Mesothelial cell of epicardium (in vitro differentiated cells): ENCODE results near the gene TMEM234. TPM values are rescaled to one million over a fixed set of nuclear protein-coding genes. Genes with fewer than 3 reads are reported as not detected.
A peak's percentile ranks its signal among the peaks of the same experiment; 100 is the strongest.

Experiments
- DNase-seq, 2 experiments: peaks; one replicate each; pipeline ENCODE4 v3.0.0; 2021; ENCODE audit warnings: low spot score in 2 of 2; ENCODE audit not compliant: unreplicated experiment in 2 of 2
- H3K27ac Mint-ChIP-seq: 2 replicates; pipeline ENCODE4 v1.8.0; 2021; ENCODE audit warnings: mixed read lengths
- H3K27me3 Mint-ChIP-seq: 2 replicates; pipeline ENCODE4 v1.8.0; 2021; ENCODE audit warnings: low read depth, mixed read lengths
- H3K36me3 Mint-ChIP-seq: 2 replicates; pipeline ENCODE4 v1.8.0; 2021; ENCODE audit warnings: mixed read lengths
- H3K4me1 Mint-ChIP-seq: 2 replicates; pipeline ENCODE4 v1.8.0; 2021; ENCODE audit warnings: mixed read lengths
- H3K4me3 Mint-ChIP-seq: 2 replicates; pipeline ENCODE4 v1.8.0; 2021; ENCODE audit warnings: mild to moderate bottlenecking, moderate library complexity, mixed read lengths
- H3K9me3 Mint-ChIP-seq: 2 replicates; pipeline ENCODE4 v1.8.0; 2021; ENCODE audit warnings: mixed read lengths
- CTCF ChIP-seq: fragments of 200-600 bp; sonication (generic); IDR thresholded peaks from one replicate; pipeline ENCODE4 v1.5.0; 2021; ENCODE audit warnings: antibody characterized with exemption; ENCODE audit not compliant: unreplicated experiment
- total RNA-seq: library from RNA; stranded (reverse); gene quantifications from 3 replicates; pipeline ENCODE4 v1.2.1, GENCODE V29; 2021

TMEM234 gene
- total RNA-seq, 1 donor from 2014 or later: 32.9 TPM

GRCh38 chr1:32240140-32240951, 18.2 kb upstream of the TMEM234 start:
- Mint-ChIP-seq H3K36me3 (peaks cover 2% of the 10 kb centered on the region), H3K4me1 (peaks cover 25% of the 10 kb centered on the region), H3K9me3 (no peaks in the 10 kb centered on the region), H3K27ac (peak overlapping the region; percentile 53), H3K4me3 (peak overlapping the region; percentile 79), H3K27me3 (no peaks in the 10 kb centered on the region)
- TF ChIP-seq CTCF: no peak
- peak in 1 of 2 experiments; percentile 62 for DNase-seq

- TF ChIP-seq CTCF: no peak
- DNase-seq: peak in 1 of 2 experiments; percentile 41
- Mint-ChIP-seq H3K4me3 (peak overlapping the region; percentile 79), H3K4me1 (peaks cover 25% of the 10 kb centered on the region), H3K27ac (peak overlapping the region; percentile 43), H3K27me3 (no peaks in the 10 kb centered on the region), H3K9me3 (no peaks in the 10 kb centered on the region), H3K36me3 (peaks cover 2% of the 10 kb centered on the region)
Observed at GRCh38 chr1:32239790-32240139, 17.6 kb upstream of the TMEM234 start.

GRCh38 chr1:32239337-32239736, 17.2 kb upstream of the TMEM234 start:
- H3K27me3 Mint-ChIP-seq: no peaks in the 10 kb centered on the region
- H3K27ac Mint-ChIP-seq: peak overlapping the region; percentile 27

GRCh38 chr1:32234792-32235191, 12.6 kb upstream of the TMEM234 start:
- Mint-ChIP-seq H3K9me3 (no peaks in the 10 kb centered on the region), H3K27ac (no peak overlapping the region), H3K4me1 (peaks cover 9% of the 10 kb centered on the region), H3K27me3 (no peaks in the 10 kb centered on the region), H3K4me3 (no peak overlapping the region), H3K36me3 (peaks cover 13% of the 10 kb centered on the region)
- no peak for DNase-seq
- no peak for TF ChIP-seq CTCF

More at GRCh38 chr1:32239337-32239736, 17.2 kb upstream of the TMEM234 start:
- Mint-ChIP-seq H3K4me3 (peak overlapping the region; percentile 79), H3K4me1 (peaks cover 25% of the 10 kb centered on the region), H3K9me3 (no peaks in the 10 kb centered on the region), H3K36me3 (peaks cover 2% of the 10 kb centered on the region)
- no peak for TF ChIP-seq CTCF
- no peak for DNase-seq

- Mint-ChIP-seq H3K4me3 (no peak overlapping the region), H3K27ac (peak overlapping the region; percentile 51), H3K4me1 (no peaks in the 10 kb centered on the region), H3K36me3 (peaks cover 27% of the 10 kb centered on the region), H3K9me3 (no peaks in the 10 kb centered on the region), H3K27me3 (no peaks in the 10 kb centered on the region)
- DNase-seq: no peak
- no peak for TF ChIP-seq CTCF
Observed at GRCh38 chr1:32232558-32233304, 10.6 kb upstream of the TMEM234 start.
